ENCODE data around the gene BMP3. TPM values are rescaled to one million over a fixed set of nuclear protein-coding genes. Genes with fewer than 3 reads are reported as not detected.

BMP3 gene
- total and polyA plus RNA-seq, 2 donors, result 1.2 to 19.1 TPM

GRCh38 chr4:81102107-81102506, 71.6 kb downstream of the BMP3 start:
- H3K4me1 ChIP-seq (ENCODE audit: insufficient read depth), result no peaks in the 10 kb centered on the region
- no peak overlapping the region for H3K4me3 ChIP-seq (ENCODE audit: low read depth, low read length)
- H3K36me3 ChIP-seq (ENCODE audit: insufficient read depth), result no peaks in the 10 kb centered on the region
- DNase-seq (ENCODE audit: extremely low spot score), result no peak
- H3K27ac ChIP-seq (ENCODE audit: low read depth), result no peak overlapping the region

- Histone ChIP-seq H3K4me3 (ENCODE audit: low read depth, low read length) (no peak overlapping the region), H3K4me1 (ENCODE audit: insufficient read depth) (no peaks in the 10 kb centered on the region), H3K36me3 (ENCODE audit: insufficient read depth) (no peaks in the 10 kb centered on the region), H3K27ac (ENCODE audit: low read depth) (no peak overlapping the region)
- no peak for DNase-seq (ENCODE audit: extremely low spot score)
- WGBS, result 86% methylated on average over 4 of the region's 4 CpGs
Observed at GRCh38 chr4:81106150-81106549, 75.6 kb downstream of the BMP3 start.

Other genes starting within 250 kb of the BMP3 start
- 2.1 TPM for gene PRKG2, start 184.5 kb downstream of the BMP3 start, total RNA-seq
- gene PRKG2, start 184.5 kb downstream of the BMP3 start, polyA plus RNA-seq, result 0.19 TPM